ENCODE measurements around the gene TECR. TPM values are rescaled to one million over a fixed set of nuclear protein-coding genes. Genes with fewer than 3 reads are reported as not detected.

Gene TECR
- total and polyA plus RNA-seq, 9 of the 15 experiments (the other 6 are each of a cell fraction or from before 2014, with no cell fraction given): 29.3 to 211 (median 81.4) TPM

GRCh38 chr19:14571695-14572490 is 42.5 kb downstream of the TECR start, which contains the start of gene NDUFB7 (continued):
- TF ChIP-seq CREB1 (IDR thresholded peaks at IDR 0.05): 0 out of 2 replicates have a peak, but pooled peaks have one; percentile 32
- TF ChIP-seq CREB1 (CRISPR knock-in tag; IDR thresholded peaks at IDR 0.05): peak; percentile 76; the same call in 1 of the 2 replicates
- peak; percentile 92 for TF ChIP-seq CREB3L1 (IDR thresholded peaks at IDR 0.05; ENCODE audit: borderline replicate concordance, low read depth)
- TF ChIP-seq DNMT1 (IDR thresholded peaks at IDR 0.05): no peak
- TF ChIP-seq, protein P1, sequence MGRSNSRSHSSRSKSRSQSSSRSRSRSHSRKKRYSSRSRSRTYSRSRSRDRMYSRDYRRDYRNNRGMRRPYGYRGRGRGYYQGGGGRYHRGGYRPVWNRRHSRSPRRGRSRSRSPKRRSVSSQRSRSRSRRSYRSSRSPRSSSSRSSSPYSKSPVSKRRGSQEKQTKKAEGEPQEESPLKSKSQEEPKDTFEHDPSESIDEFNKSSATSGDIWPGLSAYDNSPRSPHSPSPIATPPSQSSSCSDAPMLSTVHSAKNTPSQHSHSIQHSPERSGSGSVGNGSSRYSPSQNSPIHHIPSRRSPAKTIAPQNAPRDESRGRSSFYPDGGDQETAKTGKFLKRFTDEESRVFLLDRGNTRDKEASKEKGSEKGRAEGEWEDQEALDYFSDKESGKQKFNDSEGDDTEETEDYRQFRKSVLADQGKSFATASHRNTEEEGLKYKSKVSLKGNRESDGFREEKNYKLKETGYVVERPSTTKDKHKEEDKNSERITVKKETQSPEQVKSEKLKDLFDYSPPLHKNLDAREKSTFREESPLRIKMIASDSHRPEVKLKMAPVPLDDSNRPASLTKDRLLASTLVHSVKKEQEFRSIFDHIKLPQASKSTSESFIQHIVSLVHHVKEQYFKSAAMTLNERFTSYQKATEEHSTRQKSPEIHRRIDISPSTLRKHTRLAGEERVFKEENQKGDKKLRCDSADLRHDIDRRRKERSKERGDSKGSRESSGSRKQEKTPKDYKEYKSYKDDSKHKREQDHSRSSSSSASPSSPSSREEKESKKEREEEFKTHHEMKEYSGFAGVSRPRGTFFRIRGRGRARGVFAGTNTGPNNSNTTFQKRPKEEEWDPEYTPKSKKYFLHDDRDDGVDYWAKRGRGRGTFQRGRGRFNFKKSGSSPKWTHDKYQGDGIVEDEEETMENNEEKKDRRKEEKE (IDR thresholded peaks at IDR 0.05; ENCODE audit: borderline replicate concordance in 1 of 2, control insufficient read depth in 1 of 2, low read depth in 2 of 2, low read length in 1 of 2): peak in 1 of 2 experiments; percentile 93; a peak in 2 of 4 replicates
- TF ChIP-seq, protein P2, sequence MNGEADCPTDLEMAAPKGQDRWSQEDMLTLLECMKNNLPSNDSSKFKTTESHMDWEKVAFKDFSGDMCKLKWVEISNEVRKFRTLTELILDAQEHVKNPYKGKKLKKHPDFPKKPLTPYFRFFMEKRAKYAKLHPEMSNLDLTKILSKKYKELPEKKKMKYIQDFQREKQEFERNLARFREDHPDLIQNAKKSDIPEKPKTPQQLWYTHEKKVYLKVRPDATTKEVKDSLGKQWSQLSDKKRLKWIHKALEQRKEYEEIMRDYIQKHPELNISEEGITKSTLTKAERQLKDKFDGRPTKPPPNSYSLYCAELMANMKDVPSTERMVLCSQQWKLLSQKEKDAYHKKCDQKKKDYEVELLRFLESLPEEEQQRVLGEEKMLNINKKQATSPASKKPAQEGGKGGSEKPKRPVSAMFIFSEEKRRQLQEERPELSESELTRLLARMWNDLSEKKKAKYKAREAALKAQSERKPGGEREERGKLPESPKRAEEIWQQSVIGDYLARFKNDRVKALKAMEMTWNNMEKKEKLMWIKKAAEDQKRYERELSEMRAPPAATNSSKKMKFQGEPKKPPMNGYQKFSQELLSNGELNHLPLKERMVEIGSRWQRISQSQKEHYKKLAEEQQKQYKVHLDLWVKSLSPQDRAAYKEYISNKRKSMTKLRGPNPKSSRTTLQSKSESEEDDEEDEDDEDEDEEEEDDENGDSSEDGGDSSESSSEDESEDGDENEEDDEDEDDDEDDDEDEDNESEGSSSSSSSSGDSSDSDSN (IDR thresholded peaks at IDR 0.05; ENCODE audit: borderline replicate concordance in 1 of 2, low read depth in 2 of 2, low read length in 2 of 2): peak; percentile 57 to 80; a peak in 1 of 4 replicates
- TF ChIP-seq KDM4B (IDR thresholded peaks at IDR 0.05; ENCODE audit: borderline replicate concordance in 2 of 2, low read depth in 1 of 2): peak in 1 of 2 experiments; percentile 98; a peak in 2 of 4 replicates
- no peak for TF ChIP-seq CREBBP (IDR thresholded peaks at IDR 0.05; ENCODE audit: low read depth, low read length)
- TF ChIP-seq HDAC1 (IDR thresholded peaks at IDR 0.05): peak in 1 of 2 experiments; percentile 91; a peak in 2 of 4 replicates
- TF ChIP-seq SREBF2 (CRISPR knock-in tag; IDR thresholded peaks at IDR 0.05): no peak
- TF ChIP-seq, protein P3, sequence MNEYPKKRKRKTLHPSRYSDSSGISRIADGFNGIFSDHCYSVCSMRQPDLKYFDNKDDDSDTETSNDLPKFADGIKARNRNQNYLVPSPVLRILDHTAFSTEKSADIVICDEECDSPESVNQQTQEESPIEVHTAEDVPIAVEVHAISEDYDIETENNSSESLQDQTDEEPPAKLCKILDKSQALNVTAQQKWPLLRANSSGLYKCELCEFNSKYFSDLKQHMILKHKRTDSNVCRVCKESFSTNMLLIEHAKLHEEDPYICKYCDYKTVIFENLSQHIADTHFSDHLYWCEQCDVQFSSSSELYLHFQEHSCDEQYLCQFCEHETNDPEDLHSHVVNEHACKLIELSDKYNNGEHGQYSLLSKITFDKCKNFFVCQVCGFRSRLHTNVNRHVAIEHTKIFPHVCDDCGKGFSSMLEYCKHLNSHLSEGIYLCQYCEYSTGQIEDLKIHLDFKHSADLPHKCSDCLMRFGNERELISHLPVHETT (CRISPR knock-in tag; conservative IDR thresholded peaks at IDR 0.05 in 1 of 2, IDR thresholded peaks at IDR 0.05 in 1 of 2): peak in 1 of 2 experiments; percentile 84; a peak in 2 of 4 replicates
- TF ChIP-seq, protein P4, sequence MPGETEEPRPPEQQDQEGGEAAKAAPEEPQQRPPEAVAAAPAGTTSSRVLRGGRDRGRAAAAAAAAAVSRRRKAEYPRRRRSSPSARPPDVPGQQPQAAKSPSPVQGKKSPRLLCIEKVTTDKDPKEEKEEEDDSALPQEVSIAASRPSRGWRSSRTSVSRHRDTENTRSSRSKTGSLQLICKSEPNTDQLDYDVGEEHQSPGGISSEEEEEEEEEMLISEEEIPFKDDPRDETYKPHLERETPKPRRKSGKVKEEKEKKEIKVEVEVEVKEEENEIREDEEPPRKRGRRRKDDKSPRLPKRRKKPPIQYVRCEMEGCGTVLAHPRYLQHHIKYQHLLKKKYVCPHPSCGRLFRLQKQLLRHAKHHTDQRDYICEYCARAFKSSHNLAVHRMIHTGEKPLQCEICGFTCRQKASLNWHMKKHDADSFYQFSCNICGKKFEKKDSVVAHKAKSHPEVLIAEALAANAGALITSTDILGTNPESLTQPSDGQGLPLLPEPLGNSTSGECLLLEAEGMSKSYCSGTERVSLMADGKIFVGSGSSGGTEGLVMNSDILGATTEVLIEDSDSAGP (CRISPR knock-in tag; IDR thresholded peaks at IDR 0.05): 0 out of 2 replicates have a peak, but pooled peaks have one; percentile 18
- 0 out of 2 replicates have a peak, but pooled peaks have one; percentile 29 for TF ChIP-seq DMBX1 (CRISPR knock-in tag; IDR thresholded peaks at IDR 0.05; ENCODE audit: borderline replicate concordance)
- peak; percentile 19; the same call in 1 of the 2 replicates for TF ChIP-seq NFE2 (IDR thresholded peaks at IDR 0.05; ENCODE audit: low read depth)
